NCI-H748 (cell line): Measurements from ENCODE around the gene FSIP1.

Source experiments
- DNase-seq: peaks from one replicate; lab custom pipeline; 2025; ENCODE audit not compliant: unreplicated experiment; lab: John Stamatoyannopoulos, UW

The FSIP1 gene

GRCh38 chr15:39721893-39722292 lies 60.7 kb downstream of the FSIP1 start:
- DNase-seq, result no peak

- no peak for DNase-seq
Measured at GRCh38 chr15:39720621-39721611, 61.7 kb downstream of the FSIP1 start.

DNA sequence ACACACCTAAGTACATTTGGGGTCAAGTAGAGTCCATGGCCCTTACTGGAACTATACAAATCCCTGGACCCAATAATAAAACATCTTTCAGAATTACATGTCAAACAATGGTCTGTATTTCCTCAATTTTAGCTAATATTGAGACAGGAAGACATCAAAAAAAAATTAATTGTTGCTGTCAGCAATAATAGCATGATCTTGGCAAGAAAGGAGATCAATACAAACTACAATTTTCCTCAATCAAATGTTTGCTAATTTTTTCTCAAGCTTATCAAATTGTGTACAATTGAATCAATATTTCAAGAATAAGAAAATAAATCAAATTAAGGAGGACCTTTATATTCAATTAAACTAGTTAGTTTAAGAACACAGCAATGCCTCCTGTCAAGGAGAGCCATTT lies 62.6 kb downstream of the FSIP1 start:
- no peak for DNase-seq

DNA sequence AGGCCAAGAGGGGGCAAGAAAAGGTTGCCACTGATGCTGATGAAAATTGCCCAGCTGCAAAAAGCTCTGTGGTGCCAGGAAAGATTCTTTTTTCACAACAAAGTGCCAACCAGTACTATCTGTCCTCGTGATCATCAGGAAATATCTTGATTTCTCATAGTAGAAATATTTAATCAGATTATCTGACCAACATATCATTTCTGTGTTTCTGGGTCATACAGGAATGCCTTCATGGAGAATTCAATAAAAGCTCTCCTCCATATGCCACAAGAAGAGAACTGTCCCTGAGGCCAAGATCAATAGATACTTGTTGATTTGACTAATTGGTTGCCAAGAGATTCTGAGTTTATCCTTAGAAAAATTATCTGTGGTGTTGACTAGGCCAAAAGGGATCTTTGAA lies 63.5 kb downstream of the FSIP1 start:
- DNase-seq, result no peak

GRCh38 chr15:39717134-39717533 lies 65.5 kb downstream of the FSIP1 start:
- DNase-seq, result no peak

DNA sequence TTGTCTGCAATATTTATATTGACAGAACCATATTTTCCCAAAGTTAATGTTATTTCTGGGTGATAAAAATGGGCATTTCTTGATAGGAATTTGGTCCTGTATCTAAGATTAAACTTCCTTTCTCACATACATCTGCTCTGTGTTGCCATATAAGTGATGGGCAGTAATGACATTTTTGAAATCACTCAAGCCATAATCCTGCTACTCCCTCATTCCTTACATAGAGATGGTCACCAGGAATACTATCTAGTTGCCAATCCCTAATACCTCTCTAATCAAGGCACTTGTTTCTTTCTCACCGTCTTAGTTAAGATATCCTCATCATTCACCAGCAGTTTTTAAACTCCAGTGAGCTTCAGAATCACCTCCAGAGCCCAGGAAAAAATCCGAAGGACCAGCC lies 68.4 kb downstream of the FSIP1 start:
- no peak for DNase-seq

GRCh38 chr15:39713846-39714245 lies 68.8 kb downstream of the FSIP1 start:
- DNase-seq, result no peak

GRCh38 chr15:39710681-39711080 lies 72.0 kb downstream of the FSIP1 start:
- DNase-seq, result no peak

DNA sequence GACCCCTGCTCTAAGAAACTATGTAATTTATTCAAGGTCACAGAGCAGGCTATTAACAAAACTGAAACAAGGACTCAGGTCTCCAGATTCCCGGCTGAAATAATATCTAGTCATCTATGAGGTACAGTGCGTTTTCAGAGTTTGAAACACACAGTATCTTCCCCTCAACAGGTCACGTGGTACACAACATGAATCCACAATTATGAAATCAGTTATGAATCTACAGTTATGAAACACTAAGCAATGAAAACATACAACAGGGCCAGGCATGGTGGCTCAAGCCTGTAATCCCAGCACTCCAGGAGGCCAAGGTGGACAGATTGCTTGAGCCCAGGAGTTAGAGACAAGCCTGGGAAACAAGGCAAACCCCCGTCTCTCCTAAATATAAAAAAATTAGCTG lies 72.7 kb downstream of the FSIP1 start:
- DNase-seq, result no peak

- DNase-seq, result no peak
Measured at GRCh38 chr15:39706206-39706605, 76.4 kb downstream of the FSIP1 start.

DNA sequence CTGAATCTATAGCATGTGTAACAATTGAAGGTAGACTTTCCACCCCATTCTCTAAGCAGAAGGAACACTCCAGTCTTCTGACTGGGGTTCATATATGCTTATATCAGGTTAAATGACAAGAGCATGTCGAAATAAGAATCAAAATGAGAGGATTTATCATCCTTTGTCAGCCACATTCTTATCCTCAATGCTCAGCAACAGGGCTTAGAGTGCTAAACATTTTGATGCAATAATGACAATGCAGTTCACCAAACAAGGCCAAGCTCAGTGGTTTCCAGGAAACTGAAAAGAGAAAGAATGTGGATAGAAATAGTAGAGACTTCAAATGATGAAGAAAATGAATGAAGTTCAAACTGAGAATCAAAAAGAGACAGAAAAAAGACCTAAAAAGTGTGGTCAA lies 78.0 kb downstream of the FSIP1 start:
- DNase-seq, result no peak

DNA sequence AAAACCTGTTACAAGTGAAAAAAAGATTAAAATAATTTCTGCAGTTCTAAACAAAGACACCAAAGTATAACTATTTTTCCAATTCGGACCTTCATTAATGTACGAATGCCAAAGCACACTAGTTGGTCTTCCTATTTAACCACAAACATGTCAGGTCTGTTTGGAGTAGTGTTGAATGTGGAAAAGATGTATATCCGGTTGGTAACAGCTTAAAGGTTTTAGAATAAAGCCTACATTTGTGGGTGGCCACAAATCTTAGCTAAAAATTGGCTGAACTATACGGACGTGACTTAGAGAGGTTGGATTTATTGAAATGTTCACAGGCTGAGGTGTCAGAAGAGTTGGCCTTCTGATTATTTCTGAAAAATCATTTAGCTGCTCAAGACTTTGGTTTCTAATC lies 78.4 kb downstream of the FSIP1 start:
- DNase-seq, result no peak

- DNase-seq, result no peak
Measured at GRCh38 chr15:39701988-39702387, 80.7 kb downstream of the FSIP1 start.

GRCh38 chr15:39700375-39700700 lies 82.3 kb downstream of the FSIP1 start:
- no peak for DNase-seq

- no peak for DNase-seq
Measured at GRCh38 chr15:39699516-39700374, 82.9 kb downstream of the FSIP1 start.

DNA sequence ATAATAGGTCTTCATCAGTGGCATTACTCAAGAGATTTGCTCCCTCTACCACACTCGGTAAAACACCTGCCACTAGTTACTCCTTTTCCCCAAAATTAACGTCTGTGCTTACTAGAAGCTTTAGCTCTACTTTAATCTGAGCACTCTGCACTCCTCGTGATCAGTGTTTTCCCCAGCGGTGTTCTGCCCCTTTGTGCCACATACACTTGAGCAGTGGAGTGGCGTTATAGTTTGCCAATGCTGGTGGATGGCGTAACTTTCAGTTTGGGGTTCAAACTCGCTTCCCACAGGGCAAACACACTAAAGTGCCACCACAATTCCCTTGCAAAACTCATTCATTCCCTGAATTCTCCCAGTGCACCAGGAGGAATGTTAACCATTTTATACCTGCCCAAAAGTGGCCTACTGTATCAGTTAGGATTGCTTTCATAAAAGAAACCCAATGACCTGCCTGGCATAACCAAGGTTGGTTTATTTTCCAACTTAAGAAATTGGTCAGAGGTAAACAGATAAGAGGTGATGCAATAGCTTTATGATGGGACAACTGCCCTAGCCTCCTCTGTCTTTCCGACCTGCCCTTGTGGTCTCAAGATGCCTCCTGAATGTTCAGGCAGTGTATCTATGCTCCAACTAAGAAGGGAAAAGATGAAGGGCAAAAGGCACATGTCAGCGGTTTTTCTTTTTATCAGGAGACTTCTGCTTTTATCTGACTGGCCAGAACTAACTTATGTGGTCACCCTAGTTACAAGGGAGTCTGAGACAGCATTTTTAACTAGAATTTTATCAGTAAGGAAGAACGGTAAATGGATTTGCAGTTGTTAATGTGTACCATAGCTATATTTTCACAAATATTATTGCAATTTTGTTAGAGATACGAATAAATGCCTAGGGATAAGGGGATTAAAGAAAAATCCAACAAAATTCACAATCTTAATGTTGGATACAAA lies 83.9 kb downstream of the FSIP1 start:
- no peak for DNase-seq

DNA sequence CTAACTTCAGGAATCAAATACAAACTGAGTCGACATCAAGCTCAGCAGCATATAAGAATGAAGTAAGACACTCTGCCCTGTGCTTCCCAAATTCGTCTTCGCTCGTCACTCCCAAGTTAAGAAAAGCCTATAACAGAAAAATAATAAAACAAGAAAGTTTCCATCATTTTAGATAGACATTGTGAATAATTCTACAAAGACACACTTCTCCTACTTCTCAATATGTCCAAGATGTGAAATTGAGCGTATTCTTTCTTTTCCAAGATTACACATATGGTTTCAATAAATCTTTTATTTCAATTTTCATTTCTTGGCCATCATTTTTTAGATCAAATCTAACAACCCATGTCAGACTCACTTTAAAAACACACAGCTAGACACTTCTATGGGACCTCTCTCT lies 85.1 kb downstream of the FSIP1 start:
- no peak for DNase-seq

- no peak for DNase-seq
Measured at GRCh38 chr15:39695793-39696192, 86.8 kb downstream of the FSIP1 start.

GRCh38 chr15:39692356-39693327 lies 90.0 kb downstream of the FSIP1 start:
- DNase-seq, result peak; percentile 76
